Fibroblast of lung (primary cell): ENCODE data around the gene JPH3. TPM values are rescaled to one million over a fixed set of nuclear protein-coding genes. Genes with fewer than 3 reads are reported as not detected.

Experiments used
- DNase-seq, 2 donors: peaks; one replicate each; pipeline versions ENCODE4 v3.0.0 to v3.0.0-alpha.2; 2010; ENCODE audit warnings: low read depth in 2 of 2
- H2AFZ ChIP-seq: 2 replicates; pipeline ENCODE4 v1.5.1; 2012; ENCODE audit warnings: low read length, control low read depth, inconsistent platforms
- H3K27ac ChIP-seq: 2 replicates; pipeline ENCODE4 v1.5.1; 2011; ENCODE audit warnings: low read length, control low read depth; ENCODE audit not compliant: insufficient read depth
- H3K27me3 ChIP-seq: 2 replicates; pipeline ENCODE4 v1.5.1; 2011; ENCODE audit warnings: mild to moderate bottlenecking, low read length; ENCODE audit not compliant: control insufficient read depth, insufficient read depth
- H3K36me3 ChIP-seq: 2 replicates; pipeline ENCODE4 v1.5.1; 2011; ENCODE audit warnings: low read length; ENCODE audit not compliant: control insufficient read depth, insufficient read depth
- H3K4me1 ChIP-seq: 2 replicates; pipeline ENCODE4 v1.5.1; 2011; ENCODE audit warnings: low read length; ENCODE audit not compliant: control insufficient read depth, insufficient read depth; ENCODE audit errors: extremely low read depth
- H3K4me2 ChIP-seq: 2 replicates; pipeline ENCODE4 v1.5.1; 2011; ENCODE audit warnings: low read length, control low read depth; ENCODE audit not compliant: insufficient read depth; ENCODE audit errors: extremely low read depth
- H3K4me3 ChIP-seq, 4 experiments: fragments of 200-600 bp in 1 of 4; sonication (generic) in 1 of 4; replicated peaks in 1 of 4; 2 replicates each; pipeline ENCODE4 v1.5.1; 2011 to 2016; ENCODE audit warnings: low read length in 4 of 4, low read depth in 3 of 4, mild to moderate bottlenecking in 3 of 4, control low read depth in 2 of 4, inconsistent platforms in 1 of 4, mixed read lengths in 1 of 4; ENCODE audit not compliant: insufficient read depth in 1 of 4; ENCODE audit errors: control extremely low read depth in 1 of 4
- H3K79me2 ChIP-seq: 2 replicates; pipeline ENCODE4 v1.5.1; 2012; ENCODE audit warnings: mild to moderate bottlenecking, low read length, inconsistent platforms; ENCODE audit not compliant: control insufficient read depth, insufficient read depth
- H3K9ac ChIP-seq: 2 replicates; pipeline ENCODE4 v1.5.1; 2011; ENCODE audit warnings: mild to moderate bottlenecking, low read length, control low read depth; ENCODE audit not compliant: insufficient read depth
- H3K9me3 ChIP-seq: 2 replicates; pipeline ENCODE4 v1.5.1; 2012; ENCODE audit warnings: low read depth, low read length; ENCODE audit not compliant: control insufficient read depth, insufficient read depth
- H4K20me1 ChIP-seq: 2 replicates; pipeline ENCODE4 v1.5.1; 2011; ENCODE audit warnings: low read length; ENCODE audit not compliant: control insufficient read depth, insufficient read depth; ENCODE audit errors: extremely low read depth
- CTCF ChIP-seq, 2 donors: IDR thresholded peaks in 1 of 2; conservative IDR thresholded peaks in 1 of 2; 1 replicate in 1 of 2; 2 replicates in 1 of 2; pipeline ENCODE4 v1.5.1; 2011 to 2012; ENCODE audit warnings: low read length in 2 of 2, control low read depth in 1 of 2, inconsistent platforms in 1 of 2, low read depth in 1 of 2, mild to moderate bottlenecking in 1 of 2
- EZH2 ChIP-seq: IDR thresholded peaks from 2 replicates; pipeline ENCODE4 v1.5.1; 2012; ENCODE audit warnings: low read length, control low read depth, mild to moderate bottlenecking; ENCODE audit errors: missing control alignments
- polyA plus RNA-seq, 2 donors: library from polyadenylated mRNA; depleted of rRNA in 1 of 2; stranded (reverse) in 1 of 2; unstranded in 1 of 2; fragments of >200 nt; gene quantifications; 2 replicates each; pipeline ENCODE4 v1.2.1, GENCODE V29; 2011 to 2012; ENCODE audit warnings: missing spikeins in 1 of 2
- total RNA-seq: library from RNA; depleted of rRNA; stranded (reverse); fragments of >200 nt; gene quantifications from 2 replicates; pipeline ENCODE4 v1.2.1, GENCODE V29; 2014

Gene JPH3
- total and polyA plus RNA-seq, 2 donors (not counting 1 experiment from before 2014, with no cell fraction given): 0.01 TPM; not detected in 1

- no peaks in the 10 kb centered on the region for H3K27me3 ChIP-seq
- peaks cover 5% of the 10 kb centered on the region for H3K4me1 ChIP-seq
- peak; percentile 38 to 92 for DNase-seq
- TF ChIP-seq EZH2 (no peak), CTCF (conservative IDR thresholded peaks at IDR 0.05 in 1 of 2, IDR thresholded peaks at IDR 0.05 in 1 of 2; ENCODE audit: low read depth in 1 of 2, low read length in 2 of 2) (no peak)
- H2AFZ ChIP-seq: no peak overlapping the region
- no peak overlapping the region for H3K9ac ChIP-seq
- no peaks in the 10 kb centered on the region for H3K9me3 ChIP-seq
- H3K27ac ChIP-seq: no peak overlapping the region
- H4K20me1 ChIP-seq: no peaks in the 10 kb centered on the region
- peaks cover 5% of the 10 kb centered on the region for H3K36me3 ChIP-seq
- H3K79me2 ChIP-seq: no peaks in the 10 kb centered on the region
- no peak overlapping the region for H3K4me3 ChIP-seq
- H3K4me2 ChIP-seq: no peak overlapping the region
Measured at GRCh38 chr16:87740441-87740840, 138.1 kb downstream of the JPH3 start.

- Histone ChIP-seq H3K4me3 (no peak overlapping the region), H3K27me3 (no peaks in the 10 kb centered on the region), H3K9me3 (no peaks in the 10 kb centered on the region), H3K79me2 (no peaks in the 10 kb centered on the region), H4K20me1 (no peaks in the 10 kb centered on the region), H2AFZ (no peak overlapping the region), H3K4me1 (peaks cover 5% of the 10 kb centered on the region), H3K9ac (no peak overlapping the region), H3K27ac (no peak overlapping the region), H3K4me2 (no peak overlapping the region), H3K36me3 (peaks cover 5% of the 10 kb centered on the region)
- TF ChIP-seq EZH2: no peak
- no peak for TF ChIP-seq CTCF (conservative IDR thresholded peaks at IDR 0.05 in 1 of 2, IDR thresholded peaks at IDR 0.05 in 1 of 2; ENCODE audit: low read depth in 1 of 2, low read length in 2 of 2)
- DNase-seq: peak; percentile 17 to 77
Measured at GRCh38 chr16:87740909-87741424, 138.7 kb downstream of the JPH3 start.

- Histone ChIP-seq H3K9me3 (no peaks in the 10 kb centered on the region), H3K27me3 (no peaks in the 10 kb centered on the region), H3K9ac (no peak overlapping the region), H3K27ac (no peak overlapping the region), H2AFZ (no peak overlapping the region), H3K4me3 (no peak overlapping the region), H3K79me2 (no peaks in the 10 kb centered on the region), H3K36me3 (peaks cover 8% of the 10 kb centered on the region), H3K4me2 (no peak overlapping the region), H3K4me1 (peaks cover 5% of the 10 kb centered on the region), H4K20me1 (no peaks in the 10 kb centered on the region)
- TF ChIP-seq EZH2 (no peak), CTCF (conservative IDR thresholded peaks at IDR 0.05 in 1 of 2, IDR thresholded peaks at IDR 0.05 in 1 of 2; ENCODE audit: low read depth in 1 of 2, low read length in 2 of 2) (no peak)
- no peak for DNase-seq
Measured at GRCh38 chr16:87741700-87742415, 139.6 kb downstream of the JPH3 start.
